ENCODE measurements around the gene EYS.
A peak's percentile ranks its signal among the peaks of the same experiment; 100 is the strongest.
"Not testable (repeated sequence)": the region's sequence is repeated elsewhere in the genome, so short reads cannot be mapped to it uniquely, and the experiment has no call there.

Gene EYS

GRCh38 chr6:64000818-64001491 lies 1706.1 kb downstream of the EYS start:
- no peak for DNase-seq

GRCh38 chr6:63999613-64000012 lies 1707.4 kb downstream of the EYS start:
- no peak for DNase-seq

GRCh38 chr6:63998991-63999390 lies 1708.0 kb downstream of the EYS start:
- DNase-seq, result no peak

GRCh38 chr6:63997734-63998133 lies 1709.3 kb downstream of the EYS start:
- no peak for DNase-seq

GRCh38 chr6:63997221-63997620 lies 1709.8 kb downstream of the EYS start:
- DNase-seq, result no peak

GRCh38 chr6:63985223-63985622 lies 1721.8 kb downstream of the EYS start:
- DNase-seq, result no peak

DNA sequence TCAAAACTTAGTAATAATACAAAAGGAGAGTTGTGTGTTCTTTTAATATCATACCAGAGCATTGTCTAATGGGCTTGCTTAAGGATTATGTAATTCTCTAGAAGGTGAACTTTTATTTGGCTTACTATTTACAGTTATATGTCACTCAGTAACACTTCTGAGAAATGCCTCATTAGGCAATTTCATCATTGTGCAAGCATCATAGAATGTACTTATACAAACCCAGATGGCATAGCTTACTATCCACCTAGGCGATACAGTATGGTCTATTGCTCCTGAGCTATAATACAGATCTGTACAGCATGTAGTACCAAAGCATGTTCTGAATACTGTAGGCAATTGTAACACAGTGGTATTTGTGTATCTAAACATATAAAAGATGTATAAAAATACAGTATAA lies 1731.3 kb downstream of the EYS start:
- DNase-seq, result peak; percentile 76

GRCh38 chr6:63968650-63969049 lies 1738.4 kb downstream of the EYS start:
- DNase-seq, result no peak

- no peak for DNase-seq
Measured at GRCh38 chr6:63964366-63964765, 1742.7 kb downstream of the EYS start.

DNA sequence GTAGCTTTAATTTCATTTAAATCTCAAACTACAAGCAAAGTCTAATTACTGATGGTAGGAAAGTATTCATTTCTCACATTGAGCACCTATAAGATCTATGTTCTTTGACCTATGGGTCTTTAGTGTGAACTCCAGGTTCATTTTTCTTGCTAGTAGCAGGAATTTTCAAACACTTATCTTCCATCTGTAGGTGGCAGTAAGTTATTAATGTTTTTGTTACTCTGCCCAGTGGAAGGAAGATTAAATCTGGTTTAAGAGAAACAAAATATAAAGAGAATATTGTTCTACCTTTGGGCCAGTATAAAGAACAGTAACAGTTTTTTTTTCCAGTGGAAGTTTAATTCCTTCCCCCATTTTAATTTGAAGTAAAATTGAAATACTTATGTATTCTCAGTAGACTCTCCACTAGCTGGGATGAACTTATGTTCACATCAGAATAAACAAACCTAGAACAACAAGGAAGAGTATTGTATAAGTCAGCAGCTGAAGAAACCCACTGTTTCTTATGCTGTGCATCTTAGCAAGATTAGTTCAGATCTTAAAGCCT lies 1743.2 kb downstream of the EYS start:
- peak; percentile 6 for DNase-seq

GRCh38 chr6:63953336-63954021 lies 1753.5 kb downstream of the EYS start:
- DNase-seq, result peak; percentile 94

- DNase-seq, result peak; percentile 47
Measured at GRCh38 chr6:63947792-63948529, 1759.1 kb downstream of the EYS start.

- DNase-seq, result no peak
Measured at GRCh38 chr6:63945987-63946386, 1761.0 kb downstream of the EYS start.

GRCh38 chr6:63943826-63944225 lies 1763.2 kb downstream of the EYS start:
- no peak for DNase-seq

GRCh38 chr6:63941747-63942470 lies 1765.1 kb downstream of the EYS start:
- DNase-seq, result no peak

- DNase-seq, result no peak
Measured at GRCh38 chr6:63940056-63940455, 1767.0 kb downstream of the EYS start.

- no peak for DNase-seq
Measured at GRCh38 chr6:63936399-63936798, 1770.6 kb downstream of the EYS start.

DNA sequence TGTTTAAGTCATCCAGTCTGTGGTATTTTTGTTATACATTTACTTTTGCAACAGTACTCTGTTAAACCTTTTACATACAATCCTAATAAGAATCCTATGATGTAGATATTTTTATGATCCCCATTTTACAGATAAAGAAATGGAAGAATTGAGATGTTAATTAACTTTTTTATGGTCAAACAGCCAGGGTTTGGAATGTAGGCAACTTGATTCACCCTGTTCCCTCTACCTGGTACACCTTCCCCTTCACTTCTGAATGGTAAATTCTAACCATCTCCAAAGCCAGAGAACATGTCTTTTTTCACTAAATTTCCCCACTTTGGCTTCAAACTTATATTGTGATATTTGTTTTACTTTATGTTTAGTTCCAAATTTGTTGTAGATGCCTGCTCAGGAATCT lies 1771.3 kb downstream of the EYS start:
- no peak for DNase-seq

DNA sequence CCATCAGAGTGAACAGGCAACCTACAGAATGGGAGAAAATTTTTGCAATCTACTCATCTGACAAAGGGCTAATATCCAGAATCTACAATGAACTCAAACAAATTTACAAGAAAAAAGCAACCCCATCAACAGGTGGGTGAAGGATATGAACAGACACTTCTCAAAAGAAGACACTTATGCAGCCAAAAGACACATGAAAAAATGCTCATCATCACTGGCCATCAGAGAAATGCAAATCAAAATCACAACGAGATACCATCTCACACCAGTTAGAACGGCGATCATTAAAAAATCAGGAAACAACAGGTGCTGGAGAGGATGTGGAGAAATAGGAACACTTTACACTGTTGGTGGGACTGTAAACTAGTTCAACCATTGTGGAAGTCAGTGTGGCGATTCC lies 1773.1 kb downstream of the EYS start:
- not testable (repeated sequence) for DNase-seq

DNA sequence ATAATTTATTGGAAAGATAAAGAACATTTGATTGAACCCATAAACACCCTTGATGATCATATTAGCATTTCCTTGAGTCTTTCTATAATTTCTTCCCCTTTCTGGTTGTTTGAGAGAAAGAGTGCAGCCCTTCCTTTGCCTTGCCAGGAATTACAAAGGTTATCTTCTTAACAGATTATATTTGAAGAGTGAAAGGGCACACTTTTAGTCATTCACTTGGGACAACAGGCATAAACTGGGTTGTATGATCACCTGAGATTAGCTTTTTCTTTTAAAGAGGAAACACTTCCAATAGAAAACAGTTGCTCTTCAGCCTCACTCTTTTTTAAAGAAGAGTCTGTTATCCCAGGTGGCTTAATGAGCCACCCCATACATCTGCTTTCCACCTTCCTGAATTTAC lies 1776.2 kb downstream of the EYS start:
- DNase-seq, result no peak

GRCh38 chr6:63929111-63929510 lies 1777.9 kb downstream of the EYS start:
- DNase-seq, result no peak

DNA sequence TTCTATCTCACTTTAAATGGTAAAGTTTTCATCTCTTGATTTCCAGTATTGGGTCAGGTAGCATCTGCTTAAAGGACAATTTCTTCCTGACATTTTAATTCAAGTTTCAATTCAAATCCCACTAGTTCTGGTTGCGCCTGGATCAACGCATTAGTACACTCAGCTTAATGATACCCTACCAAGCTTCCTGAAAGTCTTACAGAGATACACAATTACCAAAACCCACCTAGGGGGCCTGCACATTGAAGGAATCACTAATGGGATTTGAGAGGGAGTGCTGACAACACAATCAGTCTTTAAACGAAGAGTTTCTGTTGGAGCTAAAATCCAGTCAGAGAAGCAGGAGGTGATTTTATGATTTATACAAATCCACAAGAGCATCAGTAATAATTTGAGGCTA lies 1778.4 kb downstream of the EYS start:
- no peak for DNase-seq
